HT-29 (cell line): ENCODE measurements around the gene LIN7B. TPM values are rescaled to one million over a fixed set of nuclear protein-coding genes. Genes with fewer than 3 reads are reported as not detected.

ENCODE experiments used
- DNase-seq: peaks from one replicate; pipeline ENCODE4 v3.0.0-alpha.2; 2015; ENCODE audit warnings: low spot score
- total RNA-seq: library from RNA; depleted of rRNA; stranded (reverse); fragments of >200 nt; shearing (Covaris generic); gene quantifications from 2 replicates; pipeline ENCODE4 v1.2.3, GENCODE V29; 2014; rRNA removed

LIN7B gene
- total RNA-seq, result 12.0 and 19.9 TPM in 2 replicates

- DNase-seq, result peak; percentile 89
Observed at GRCh38 chr19:49113762-49114629, at the start of gene LIN7B. Gene LIN7B, plus strand, starts transcription at chr19:49114370. Its CDS starts 35 bp downstream, at chr19:49114405.

GRCh38 chr19:49064768-49065611, 49.2 kb upstream of the LIN7B start, which contains the start of gene NTF4:
Gene NTF4, minus strand, starts transcription at chr19:49064818. Its CDS starts 2,821 bp downstream, at chr19:49061997.
- peak; percentile 32 for DNase-seq

GRCh38 chr19:49065905-49066512, 48.2 kb upstream of the LIN7B start:
- no peak for DNase-seq

- no peak for DNase-seq
Observed at GRCh38 chr19:49067554-49067953, 46.6 kb upstream of the LIN7B start.

- no peak for DNase-seq
Observed at GRCh38 chr19:49069026-49069425, 45.1 kb upstream of the LIN7B start.

- no peak for DNase-seq
Observed at GRCh38 chr19:49070416-49070815, 43.8 kb upstream of the LIN7B start.

GRCh38 chr19:49071860-49072547, 42.2 kb upstream of the LIN7B start:
- no peak for DNase-seq

GRCh38 chr19:49073514-49074378, 40.4 kb upstream of the LIN7B start:
- DNase-seq, result peak; percentile 40

GRCh38 chr19:49074869-49075268, 39.3 kb upstream of the LIN7B start:
- DNase-seq, result peak; percentile 81

- no peak for DNase-seq
Observed at GRCh38 chr19:49080392-49080791, 33.8 kb upstream of the LIN7B start.

- DNase-seq, result no peak
Observed at GRCh38 chr19:49081273-49081672, 32.9 kb upstream of the LIN7B start.

- DNase-seq, result no peak
Observed at GRCh38 chr19:49084206-49085019, 29.8 kb upstream of the LIN7B start.

- DNase-seq, result peak; percentile 100
Observed at GRCh38 chr19:49085020-49085867, 28.9 kb upstream of the LIN7B start, which contains the start of gene SNRNP70. Gene SNRNP70, plus strand, starts transcription at chr19:49085451. Its CDS starts 964 bp downstream, at chr19:49086415.

- no peak for DNase-seq
Observed at GRCh38 chr19:49085868-49086232, 28.3 kb upstream of the LIN7B start.

GRCh38 chr19:49086296-49086695, 27.9 kb upstream of the LIN7B start:
- DNase-seq, result no peak

GRCh38 chr19:49091391-49092038, 22.7 kb upstream of the LIN7B start:
- no peak for DNase-seq

- DNase-seq, result no peak
Observed at GRCh38 chr19:49092686-49093085, 21.5 kb upstream of the LIN7B start.
